Measurements from ENCODE around the gene BRPF1. TPM values are rescaled to one million over a fixed set of nuclear protein-coding genes. Genes with fewer than 3 reads are reported as not detected.

Gene BRPF1
- total and polyA plus RNA-seq, 4 donors: 4.1 to 17.6 (median 11.6) TPM

GRCh38 chr3:9781978-9782603, 50.6 kb downstream of the BRPF1 start:
- no peak overlapping the region for H3K27ac ChIP-seq (ENCODE audit: low read depth in 1 of 2, low read length in 2 of 2)
- H3K9me3 ChIP-seq (ENCODE audit: control insufficient read depth, low read length): no peaks in the 10 kb centered on the region
- H3K27me3 ChIP-seq (ENCODE audit: control insufficient read depth in 1 of 2, insufficient read depth in 2 of 2, low read length in 1 of 2): no peaks in the 10 kb centered on the region
- no peak for DNase-seq
- H3K4me1 ChIP-seq (ENCODE audit: control insufficient read depth in 1 of 2, insufficient read depth in 2 of 2, low read length in 2 of 2): no peaks in the 10 kb centered on the region
- H3K36me3 ChIP-seq (ENCODE audit: control insufficient read depth in 1 of 2, insufficient read depth in 2 of 2, low read length in 1 of 2): peaks cover 0 to 6% of the 10 kb centered on the region in 2 donors
- intact Hi-C loops (cut with DNase I): no loop called here
- no peak overlapping the region for H3K4me3 ChIP-seq (ENCODE audit: low read length in 2 of 2)
- no peak for ATAC-seq (ENCODE audit: low FRiP score)
- WGBS, 2 donors: 74 to 79% methylated on average over 3 of the region's 3 CpGs

GRCh38 chr3:9782770-9783169, 51.2 kb downstream of the BRPF1 start:
- Histone ChIP-seq H3K9me3 (ENCODE audit: control insufficient read depth, low read length) (no peaks in the 10 kb centered on the region), H3K27ac (ENCODE audit: low read depth in 1 of 2, low read length in 2 of 2) (no peak overlapping the region), H3K4me1 (ENCODE audit: control insufficient read depth in 1 of 2, insufficient read depth in 2 of 2, low read length in 2 of 2) (no peaks in the 10 kb centered on the region), H3K36me3 (ENCODE audit: control insufficient read depth in 1 of 2, insufficient read depth in 2 of 2, low read length in 1 of 2) (peaks cover 0 to 6% of the 10 kb centered on the region in 2 donors), H3K4me3 (ENCODE audit: low read length in 2 of 2) (no peak overlapping the region), H3K27me3 (ENCODE audit: control insufficient read depth in 1 of 2, insufficient read depth in 2 of 2, low read length in 1 of 2) (no peaks in the 10 kb centered on the region)
- intact Hi-C loops (cut with DNase I): no loop called here
- no peak for ATAC-seq (ENCODE audit: low FRiP score)
- 28 to 39% methylated on average over 3 of the region's 3 CpGs for WGBS, 2 donors
- DNase-seq: no peak

- Histone ChIP-seq H3K36me3 (ENCODE audit: control insufficient read depth in 1 of 2, insufficient read depth in 2 of 2, low read length in 1 of 2) (peaks cover 0 to 6% of the 10 kb centered on the region in 2 donors), H3K9me3 (ENCODE audit: control insufficient read depth, low read length) (no peaks in the 10 kb centered on the region)
- intact Hi-C loops (cut with DNase I): no loop called here
Measured at GRCh38 chr3:9783954-9784353, 52.4 kb downstream of the BRPF1 start.

GRCh38 chr3:9784965-9785364, 53.4 kb downstream of the BRPF1 start:
- H3K27me3 ChIP-seq (ENCODE audit: control insufficient read depth in 1 of 2, insufficient read depth in 2 of 2, low read length in 1 of 2): no peaks in the 10 kb centered on the region
- DNase-seq: peak in 1 of 2 donors; percentile 67
- H3K27ac ChIP-seq (ENCODE audit: low read depth in 1 of 2, low read length in 2 of 2): no peak overlapping the region
- 84 to 91% methylated on average over 4 of the region's 4 CpGs for WGBS, 2 donors
- peaks cover 0 to 10% of the 10 kb centered on the region in 2 donors for H3K36me3 ChIP-seq (ENCODE audit: control insufficient read depth in 1 of 2, insufficient read depth in 2 of 2, low read length in 1 of 2)
- intact Hi-C loops (cut with DNase I): no loop called here
- no peak for ATAC-seq (ENCODE audit: low FRiP score)
- H3K9me3 ChIP-seq (ENCODE audit: control insufficient read depth, low read length): no peaks in the 10 kb centered on the region
- no peak overlapping the region for H3K4me3 ChIP-seq (ENCODE audit: low read length in 2 of 2)
- H3K4me1 ChIP-seq (ENCODE audit: control insufficient read depth in 1 of 2, insufficient read depth in 2 of 2, low read length in 2 of 2): no peaks in the 10 kb centered on the region

More at GRCh38 chr3:9783954-9784353, 52.4 kb downstream of the BRPF1 start:
- peak in 1 of 2 donors; percentile 57 for DNase-seq
- Histone ChIP-seq H3K4me1 (ENCODE audit: control insufficient read depth in 1 of 2, insufficient read depth in 2 of 2, low read length in 2 of 2) (no peaks in the 10 kb centered on the region), H3K27me3 (ENCODE audit: control insufficient read depth in 1 of 2, insufficient read depth in 2 of 2, low read length in 1 of 2) (no peaks in the 10 kb centered on the region), H3K27ac (ENCODE audit: low read depth in 1 of 2, low read length in 2 of 2) (no peak overlapping the region), H3K4me3 (ENCODE audit: low read length in 2 of 2) (no peak overlapping the region)
- WGBS, 2 donors: 91% methylated on average over 14 of the region's 14 CpGs
- no peak for ATAC-seq (ENCODE audit: low FRiP score)

GRCh38 chr3:9785602-9786001, 54.1 kb downstream of the BRPF1 start:
- peak in 1 of 2 donors; percentile 27 for DNase-seq

GRCh38 chr3:9786209-9786739, 54.7 kb downstream of the BRPF1 start:
- no peak overlapping the region for H3K27ac ChIP-seq (ENCODE audit: low read depth in 1 of 2, low read length in 2 of 2)
- H3K27me3 ChIP-seq (ENCODE audit: control insufficient read depth in 1 of 2, insufficient read depth in 2 of 2, low read length in 1 of 2): no peaks in the 10 kb centered on the region
- H3K36me3 ChIP-seq (ENCODE audit: control insufficient read depth in 1 of 2, insufficient read depth in 2 of 2, low read length in 1 of 2): peaks cover 0 to 6% of the 10 kb centered on the region in 2 donors
- intact Hi-C loops (cut with DNase I): no loop called here
- no peak for ATAC-seq (ENCODE audit: low FRiP score)
- H3K4me3 ChIP-seq (ENCODE audit: low read length in 2 of 2): no peak overlapping the region
- 88 to 90% methylated on average over 7 of the region's 7 CpGs for WGBS, 2 donors
- no peaks in the 10 kb centered on the region for H3K9me3 ChIP-seq (ENCODE audit: control insufficient read depth, low read length)
- peak in 1 of 2 donors; percentile 41 for DNase-seq
- no peaks in the 10 kb centered on the region for H3K4me1 ChIP-seq (ENCODE audit: control insufficient read depth in 1 of 2, insufficient read depth in 2 of 2, low read length in 2 of 2)

More at GRCh38 chr3:9785602-9786001, 54.1 kb downstream of the BRPF1 start:
- intact Hi-C loops (cut with DNase I): no loop called here
- 48 to 51% methylated on average over 7 of the region's 7 CpGs for WGBS, 2 donors
- ATAC-seq (ENCODE audit: low FRiP score): peak; percentile 37
- H3K4me3 ChIP-seq (ENCODE audit: low read length in 2 of 2): no peak overlapping the region
- H3K27me3 ChIP-seq (ENCODE audit: control insufficient read depth in 1 of 2, insufficient read depth in 2 of 2, low read length in 1 of 2): no peaks in the 10 kb centered on the region
- H3K9me3 ChIP-seq (ENCODE audit: control insufficient read depth, low read length): no peaks in the 10 kb centered on the region
- H3K27ac ChIP-seq (ENCODE audit: low read depth in 1 of 2, low read length in 2 of 2): no peak overlapping the region
- H3K36me3 ChIP-seq (ENCODE audit: control insufficient read depth in 1 of 2, insufficient read depth in 2 of 2, low read length in 1 of 2): peaks cover 0 to 6% of the 10 kb centered on the region in 2 donors
- H3K4me1 ChIP-seq (ENCODE audit: control insufficient read depth in 1 of 2, insufficient read depth in 2 of 2, low read length in 2 of 2): no peaks in the 10 kb centered on the region

GRCh38 chr3:9786825-9787669, 55.5 kb downstream of the BRPF1 start:
- H3K36me3 ChIP-seq (ENCODE audit: control insufficient read depth in 1 of 2, insufficient read depth in 2 of 2, low read length in 1 of 2): peaks cover 0 to 6% of the 10 kb centered on the region in 2 donors

GRCh38 chr3:9787714-9788113, 56.2 kb downstream of the BRPF1 start:
- Histone ChIP-seq H3K27me3 (ENCODE audit: control insufficient read depth in 1 of 2, insufficient read depth in 2 of 2, low read length in 1 of 2) (no peaks in the 10 kb centered on the region), H3K9me3 (ENCODE audit: control insufficient read depth, low read length) (no peaks in the 10 kb centered on the region), H3K4me3 (ENCODE audit: low read length in 2 of 2) (no peak overlapping the region), H3K36me3 (ENCODE audit: control insufficient read depth in 1 of 2, insufficient read depth in 2 of 2, low read length in 1 of 2) (peaks cover 0 to 6% of the 10 kb centered on the region in 2 donors), H3K27ac (ENCODE audit: low read depth in 1 of 2, low read length in 2 of 2) (no peak overlapping the region), H3K4me1 (ENCODE audit: control insufficient read depth in 1 of 2, insufficient read depth in 2 of 2, low read length in 2 of 2) (no peaks in the 10 kb centered on the region)
- intact Hi-C loops (cut with DNase I): no loop called here
- no peak for ATAC-seq (ENCODE audit: low FRiP score)
- DNase-seq: peak in 1 of 2 donors; percentile 34
- 79% methylated on average over 6 of the region's 6 CpGs for WGBS, 2 donors

More at GRCh38 chr3:9786825-9787669, 55.5 kb downstream of the BRPF1 start:
- H3K4me1 ChIP-seq (ENCODE audit: control insufficient read depth in 1 of 2, insufficient read depth in 2 of 2, low read length in 2 of 2): no peaks in the 10 kb centered on the region
- H3K4me3 ChIP-seq (ENCODE audit: low read length in 2 of 2): no peak overlapping the region
- intact Hi-C loops (cut with DNase I): no loop called here
- ATAC-seq (ENCODE audit: low FRiP score) (no peak), DNase-seq (peak in 1 of 2 donors; percentile 54)
- H3K9me3 ChIP-seq (ENCODE audit: control insufficient read depth, low read length): no peaks in the 10 kb centered on the region
- no peaks in the 10 kb centered on the region for H3K27me3 ChIP-seq (ENCODE audit: control insufficient read depth in 1 of 2, insufficient read depth in 2 of 2, low read length in 1 of 2)
- 85 to 86% methylated on average over 13 of the region's 13 CpGs for WGBS, 2 donors
- no peak overlapping the region for H3K27ac ChIP-seq (ENCODE audit: low read depth in 1 of 2, low read length in 2 of 2)
